Activated naive CD8-positive, alpha-beta T cell treated with anti-CD3 and anti-CD28 coated beads, Interleukin-2, amount 10 ng/mL, durations not matched to agents 7 days and 5 days (primary cell): ENCODE data around the gene EIF5A2. TPM values are rescaled to one million over a fixed set of nuclear protein-coding genes. Genes with fewer than 3 reads are reported as not detected.
"Not testable (repeated sequence)": the region's sequence is repeated elsewhere in the genome, so short reads cannot be mapped to it uniquely, and the experiment has no call there.

Experiments used
- ATAC-seq: fragments of 150-1000 bp; cut with Tn5 transposase; one replicate; pipeline ENCODE4 v1.10.0; 2021; ENCODE audit warnings: low read depth, moderate library complexity
- POLR2A ChIA-PET: fragments of 350-600 bp; sonication (Branson Sonifier 250); formaldehyde crosslinking; loops from one replicate; lab custom pipeline; 2021; ENCODE audit warnings: antibody characterized with exemption; lab: Charles Lee
- DNase-seq: peaks from one replicate; pipeline ENCODE4 v3.0.0; 2021
- H3K27ac Mint-ChIP-seq: one replicate; pipeline ENCODE4 v1.8.0; 2022; ENCODE audit warnings: mild to moderate bottlenecking, mixed read lengths
- H3K27me3 Mint-ChIP-seq: one replicate; pipeline ENCODE4 v1.8.0; 2022; ENCODE audit warnings: mild to moderate bottlenecking, moderate library complexity, mixed read lengths
- H3K36me3 Mint-ChIP-seq: one replicate; pipeline ENCODE4 v1.8.0; 2021; ENCODE audit warnings: mild to moderate bottlenecking, mixed read lengths
- H3K4me1 Mint-ChIP-seq: one replicate; pipeline ENCODE4 v1.8.0; 2021; ENCODE audit warnings: mixed read lengths
- H3K4me3 Mint-ChIP-seq: one replicate; pipeline ENCODE4 v1.8.0; 2022; ENCODE audit warnings: mild to moderate bottlenecking, moderate library complexity, mixed read lengths
- H3K9me3 Mint-ChIP-seq: one replicate; pipeline ENCODE4 v1.8.0; 2021; ENCODE audit warnings: mixed read lengths
- total RNA-seq, 2 experiments: library from RNA; stranded (reverse); gene quantifications; one replicate each; pipeline ENCODE4 v1.2.3, GENCODE V29; 2021

EIF5A2 gene
- 10 to 100 TPM; 11.4 to 11.5 TPM for total RNA-seq

DNA sequence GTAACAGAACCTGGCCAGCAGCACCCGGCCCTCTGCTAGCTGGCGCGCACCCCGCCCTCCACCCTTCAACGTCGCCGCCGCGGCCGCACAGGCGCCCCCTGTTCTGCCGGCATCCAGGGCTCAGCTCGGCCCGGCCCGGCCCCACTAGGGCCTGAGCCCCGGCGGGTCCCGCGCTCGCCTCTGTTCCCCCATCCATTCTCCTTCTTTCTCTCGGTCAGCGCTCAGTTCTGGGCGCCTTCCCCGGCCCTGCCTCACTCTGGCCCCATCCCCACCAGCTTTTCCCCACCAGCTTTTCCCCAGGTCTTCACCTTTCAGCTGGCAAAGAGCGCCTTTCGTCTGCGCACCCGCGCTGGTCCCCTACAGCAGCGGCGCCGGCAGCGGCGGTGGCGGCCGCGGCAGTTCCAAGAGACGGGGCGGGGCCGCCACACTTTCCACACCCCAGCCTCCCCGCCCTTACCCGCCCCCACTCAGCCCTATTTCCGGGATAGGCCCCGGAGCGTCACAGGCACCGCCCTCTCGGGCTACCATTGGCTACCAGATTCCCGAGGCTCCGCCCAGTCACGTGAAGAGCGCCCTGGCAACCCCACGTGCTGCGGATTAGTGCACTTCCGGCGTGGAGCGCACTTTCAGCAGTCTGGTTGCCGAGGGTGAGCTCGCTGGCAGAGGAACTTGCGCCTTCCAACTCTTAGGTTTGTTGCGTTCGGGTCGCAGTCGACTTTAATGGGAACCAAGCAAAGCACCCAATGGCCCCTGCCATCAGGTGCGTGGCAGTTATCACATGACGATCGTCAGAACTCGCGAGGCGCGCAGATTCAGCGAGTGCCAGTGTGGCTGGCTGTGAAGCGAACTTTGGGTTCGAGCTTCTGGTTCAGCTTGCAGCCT, at the start of gene EIF5A2:
EIF5A2 (minus strand) TSS at position 403 of the 882 bp plus-strand sequence. CDS start 831 bp downstream, outside the sequence.
- ATAC-seq (peak; percentile 94), DNase-seq (peak; percentile 91)
- Mint-ChIP-seq H3K4me1 (peaks cover 19% of the 10 kb centered on the region), H3K27ac (peak within 1 kb of the TSS; percentile 94), H3K4me3 (peak within 1 kb of the TSS; percentile 97), H3K27me3 (peaks cover 11% of the 10 kb centered on the region), H3K9me3 (no peaks in the 10 kb centered on the region), H3K36me3 (peaks cover 4% of the 10 kb centered on the region)
- POLR2A ChIA-PET = interaction anchor here (0.7 to 2.7 kb wide), 2 partner anchors 39 to 667 kb away, joined by 4 to 26 read pairs; partner anchors contain the start of gene RPL22L1

GRCh38 chr3:170956647-170957046, 48.2 kb upstream of the EIF5A2 start:
- no peaks in the 10 kb centered on the region for H3K4me1 Mint-ChIP-seq
- DNase-seq (no peak), ATAC-seq (no peak)
- H3K9me3 Mint-ChIP-seq = no peaks in the 10 kb centered on the region
- H3K27me3 Mint-ChIP-seq = peaks cover 37% of the 10 kb centered on the region
- H3K4me3 Mint-ChIP-seq = no peak overlapping the region
- H3K36me3 Mint-ChIP-seq = no peaks in the 10 kb centered on the region
- POLR2A ChIA-PET = no interaction called here
- H3K27ac Mint-ChIP-seq = no peak overlapping the region

DNA sequence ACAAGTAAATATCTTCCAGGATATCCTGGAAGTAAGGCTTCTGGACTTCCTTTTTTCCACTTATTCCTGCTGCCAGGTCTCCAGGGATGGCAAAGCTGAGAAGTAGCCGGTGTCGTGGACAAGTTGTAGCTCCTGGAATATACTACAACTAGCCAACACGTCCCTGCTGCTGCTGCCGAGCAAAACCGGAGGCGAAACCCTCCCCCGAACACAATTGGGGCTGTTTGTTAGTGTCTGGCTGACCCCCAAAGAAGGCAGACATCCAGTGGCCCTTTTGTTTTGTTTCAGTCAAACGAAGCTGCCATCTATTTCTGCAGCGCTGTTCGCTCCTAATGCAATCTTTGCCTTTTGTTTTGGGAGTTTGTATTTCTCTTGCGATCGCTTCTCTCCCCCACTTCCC, 45.3 kb upstream of the EIF5A2 start:
- H3K4me1 Mint-ChIP-seq = no peaks in the 10 kb centered on the region
- no peaks in the 10 kb centered on the region for H3K9me3 Mint-ChIP-seq
- DNase-seq = no peak
- ATAC-seq = no peak
- no peak overlapping the region for H3K4me3 Mint-ChIP-seq
- no peak overlapping the region for H3K27ac Mint-ChIP-seq
- POLR2A ChIA-PET = no interaction called here
- no peaks in the 10 kb centered on the region for H3K36me3 Mint-ChIP-seq
- peaks cover 27% of the 10 kb centered on the region for H3K27me3 Mint-ChIP-seq

GRCh38 chr3:170953229-170953628, 44.8 kb upstream of the EIF5A2 start:
- no peaks in the 10 kb centered on the region for H3K36me3 Mint-ChIP-seq
- H3K4me3 Mint-ChIP-seq = no peak overlapping the region
- no peak overlapping the region for H3K27ac Mint-ChIP-seq
- H3K27me3 Mint-ChIP-seq = peaks cover 24% of the 10 kb centered on the region
- POLR2A ChIA-PET = no interaction called here
- H3K9me3 Mint-ChIP-seq = no peaks in the 10 kb centered on the region
- ATAC-seq (no peak), DNase-seq (no peak)
- H3K4me1 Mint-ChIP-seq = no peaks in the 10 kb centered on the region

DNA sequence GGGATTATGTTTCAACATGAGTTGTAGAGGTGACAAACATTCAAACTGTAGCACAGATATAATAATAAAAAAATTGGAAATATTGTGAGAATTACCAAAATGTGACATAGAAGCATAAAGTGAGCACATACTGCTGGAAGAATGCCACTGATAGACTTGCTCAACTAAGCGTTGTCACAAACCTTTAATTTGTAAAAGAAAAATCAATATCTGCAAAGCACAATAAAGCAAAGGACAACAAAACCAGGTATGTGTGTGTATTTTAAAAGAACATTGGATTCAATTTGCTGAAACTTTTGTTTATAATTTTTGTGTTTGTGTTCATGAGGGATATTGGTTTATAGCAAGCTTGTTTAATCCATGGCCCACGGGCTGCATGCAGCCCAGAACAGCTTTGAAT, 40.8 kb upstream of the EIF5A2 start:
- no peak overlapping the region for H3K4me3 Mint-ChIP-seq
- no peaks in the 10 kb centered on the region for H3K4me1 Mint-ChIP-seq
- ATAC-seq (no peak), DNase-seq (no peak)
- H3K27ac Mint-ChIP-seq = no peak overlapping the region
- H3K9me3 Mint-ChIP-seq = no peaks in the 10 kb centered on the region
- no peaks in the 10 kb centered on the region for H3K36me3 Mint-ChIP-seq
- peaks cover 5% of the 10 kb centered on the region for H3K27me3 Mint-ChIP-seq
- POLR2A ChIA-PET = no interaction called here

DNA sequence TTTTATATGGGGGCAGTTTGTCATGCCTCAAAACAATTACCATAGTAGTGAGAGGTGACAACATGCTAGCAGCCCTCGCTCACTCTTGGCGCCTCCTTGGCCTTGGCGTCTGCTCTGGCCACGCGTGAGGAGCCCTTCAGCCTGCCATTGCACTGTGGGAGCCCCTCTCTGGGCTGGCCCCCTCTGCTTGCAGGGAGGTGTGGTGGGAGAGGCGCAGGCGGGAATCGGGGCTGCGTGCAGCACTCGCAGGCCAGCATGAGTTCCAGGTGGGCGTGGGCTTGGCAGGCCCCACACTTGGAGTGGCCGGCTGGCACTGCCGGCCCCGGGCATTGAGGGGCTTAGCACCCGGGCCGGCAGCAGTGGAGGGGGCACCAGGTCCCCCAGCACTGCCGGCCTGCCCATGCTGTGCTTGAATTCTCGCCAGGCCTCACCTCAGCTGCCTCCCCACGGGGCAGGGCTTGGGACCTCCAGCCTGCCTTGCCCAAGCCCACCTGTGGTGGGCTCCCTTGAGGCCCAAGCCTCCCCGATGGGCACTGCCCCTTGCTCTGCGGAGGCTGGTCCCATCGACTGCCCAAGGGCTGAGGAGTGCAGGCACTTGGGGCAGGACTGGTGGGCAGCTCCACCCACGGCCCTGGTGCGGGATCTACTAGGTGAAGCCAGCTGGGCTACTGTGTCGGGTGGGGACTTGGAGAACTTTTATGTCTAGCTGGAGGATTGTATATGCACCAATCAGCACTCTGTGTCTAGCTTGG, 38.8 kb upstream of the EIF5A2 start:
- H3K27me3 Mint-ChIP-seq = peaks cover 7% of the 10 kb centered on the region
- H3K4me3 Mint-ChIP-seq = no peak overlapping the region
- H3K27ac Mint-ChIP-seq = no peak overlapping the region

GRCh38 chr3:170942011-170942410, 33.6 kb upstream of the EIF5A2 start:
- Mint-ChIP-seq H3K27ac (no peak overlapping the region), H3K4me3 (no peak overlapping the region)

More for the DNA sequence above, 38.8 kb upstream of the EIF5A2 start:
- Mint-ChIP-seq H3K9me3 (no peaks in the 10 kb centered on the region), H3K36me3 (no peaks in the 10 kb centered on the region), H3K4me1 (no peaks in the 10 kb centered on the region)
- no peak for ATAC-seq
- POLR2A ChIA-PET = no interaction called here
- no peak for DNase-seq

DNA sequence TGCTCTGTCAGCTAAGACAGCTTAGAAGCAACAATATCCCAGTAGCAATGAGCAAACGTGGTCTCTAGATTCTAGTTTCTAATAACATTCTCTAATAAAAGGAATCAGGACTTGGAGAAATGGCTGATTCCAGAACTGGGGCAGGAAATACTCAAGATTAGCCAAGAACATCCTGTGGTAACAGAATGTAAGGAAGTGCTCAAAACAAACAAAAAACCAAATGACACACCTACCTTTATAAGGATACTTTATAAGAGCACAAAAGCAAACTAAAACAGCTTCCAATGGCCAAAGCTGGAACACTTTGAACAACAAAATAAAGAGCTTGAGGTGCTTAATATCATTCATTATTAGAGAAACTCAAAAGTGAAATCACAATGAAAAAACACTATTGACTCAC, 33.1 kb upstream of the EIF5A2 start:
- DNase-seq (no peak), ATAC-seq (no peak)
- Mint-ChIP-seq H3K9me3 (peaks cover 4% of the 10 kb centered on the region), H3K27ac (no peak overlapping the region), H3K4me1 (no peaks in the 10 kb centered on the region), H3K4me3 (no peak overlapping the region), H3K27me3 (peaks cover 8% of the 10 kb centered on the region), H3K36me3 (no peaks in the 10 kb centered on the region)
- POLR2A ChIA-PET = no interaction called here

More at GRCh38 chr3:170942011-170942410, 33.6 kb upstream of the EIF5A2 start:
- POLR2A ChIA-PET = no interaction called here
- ATAC-seq (no peak), DNase-seq (no peak)
- Mint-ChIP-seq H3K27me3 (peaks cover 8% of the 10 kb centered on the region), H3K4me1 (no peaks in the 10 kb centered on the region), H3K9me3 (peaks cover 4% of the 10 kb centered on the region), H3K36me3 (no peaks in the 10 kb centered on the region)

DNA sequence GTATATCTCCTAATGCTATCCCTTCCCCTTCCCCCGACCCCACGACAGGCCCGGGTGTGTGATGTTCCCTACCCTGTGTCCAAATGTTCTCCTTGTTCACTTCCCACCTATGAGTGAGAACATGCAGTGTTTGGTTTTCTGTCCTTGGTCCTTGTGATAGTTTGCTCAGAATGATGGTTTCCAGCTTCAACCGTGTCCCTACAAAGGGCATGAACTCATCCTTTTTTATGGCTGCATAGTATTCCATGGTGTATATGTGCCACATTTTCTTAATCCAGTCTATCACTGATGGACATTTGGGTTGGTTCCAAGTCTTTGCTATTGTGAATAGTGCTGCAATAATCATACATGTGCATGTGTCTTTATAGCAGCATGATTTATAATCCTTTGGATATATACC, 24.6 kb upstream of the EIF5A2 start:
- POLR2A ChIA-PET, H3K27me3 Mint-ChIP-seq, DNase-seq, H3K4me1 Mint-ChIP-seq, ATAC-seq, H3K27ac Mint-ChIP-seq, H3K36me3 Mint-ChIP-seq, H3K4me3 Mint-ChIP-seq, H3K9me3 Mint-ChIP-seq: not testable (repeated sequence)

- H3K36me3 Mint-ChIP-seq, H3K4me3 Mint-ChIP-seq, ATAC-seq, H3K27me3 Mint-ChIP-seq, POLR2A ChIA-PET, H3K27ac Mint-ChIP-seq, H3K4me1 Mint-ChIP-seq, H3K9me3 Mint-ChIP-seq, DNase-seq: not testable (repeated sequence)
These were observed 15.1 kb upstream of the EIF5A2 start for GRCh38 chr3:170923553-170923952.

GRCh38 chr3:170918715-170919114, 10.3 kb upstream of the EIF5A2 start:
- Mint-ChIP-seq H3K4me3 (no peak overlapping the region), H3K4me1 (no peaks in the 10 kb centered on the region), H3K36me3 (no peaks in the 10 kb centered on the region), H3K27me3 (peaks cover 2% of the 10 kb centered on the region), H3K27ac (no peak overlapping the region), H3K9me3 (peaks cover 12% of the 10 kb centered on the region)
- POLR2A ChIA-PET = no interaction called here
- DNase-seq (no peak), ATAC-seq (no peak)

GRCh38 chr3:170914690-170915089, 6.3 kb upstream of the EIF5A2 start:
- POLR2A ChIA-PET = no interaction called here

DNA sequence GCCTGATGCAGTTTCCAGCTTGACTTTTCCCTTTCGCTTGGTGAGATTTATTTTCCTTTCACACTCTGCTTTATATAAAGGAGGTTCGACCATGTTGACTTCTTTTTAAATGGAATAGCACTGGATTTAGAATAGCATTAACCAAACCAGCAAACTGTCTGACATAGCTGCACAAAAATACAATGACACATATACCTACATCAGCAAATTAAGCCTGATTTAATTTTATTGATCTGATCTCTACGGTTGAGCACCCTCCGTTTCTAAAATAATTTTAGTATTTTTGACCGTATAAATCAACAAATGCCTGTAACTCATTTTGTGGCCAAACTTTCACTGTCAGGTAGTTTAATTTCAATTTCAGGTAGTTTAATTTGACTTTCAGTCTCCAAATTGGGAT, 5.8 kb upstream of the EIF5A2 start:
- no peaks in the 10 kb centered on the region for H3K36me3 Mint-ChIP-seq
- ATAC-seq = no peak
- H3K9me3 Mint-ChIP-seq = peaks cover 6% of the 10 kb centered on the region
- H3K4me3 Mint-ChIP-seq = no peak overlapping the region
- H3K4me1 Mint-ChIP-seq = no peaks in the 10 kb centered on the region
- no peak for DNase-seq
- H3K27me3 Mint-ChIP-seq = peaks cover 11% of the 10 kb centered on the region
- H3K27ac Mint-ChIP-seq = no peak overlapping the region
- POLR2A ChIA-PET = no interaction called here

More at GRCh38 chr3:170914690-170915089, 6.3 kb upstream of the EIF5A2 start:
- Mint-ChIP-seq H3K27me3 (peaks cover 11% of the 10 kb centered on the region), H3K36me3 (no peaks in the 10 kb centered on the region), H3K9me3 (peaks cover 6% of the 10 kb centered on the region), H3K4me3 (no peak overlapping the region), H3K4me1 (no peaks in the 10 kb centered on the region), H3K27ac (no peak overlapping the region)
- no peak for DNase-seq
- no peak for ATAC-seq
